Measurements from ENCODE around the gene METTL13.

The METTL13 gene

GRCh38 chr1:171841050-171841910 is 59.8 kb downstream of the METTL13 start, which contains the start of gene DNM3:
Gene DNM3 (plus strand): TSS chr1:171841498. CDS start chr1:171841657, 159 bp downstream.
- H3K4me2 ChIP-seq, result peak within 1 kb of the TSS; percentile 80
- H3K27ac ChIP-seq, result no peak within 1 kb of the TSS

GRCh38 chr1:171841931-171842761 is 60.7 kb downstream of the METTL13 start:
- Histone ChIP-seq H3K4me3 (peak overlapping the region; percentile 66), H3K27ac (no peak overlapping the region), H4K20me1 (no peaks in the 10 kb centered on the region), H3K4me1 (no peaks in the 10 kb centered on the region), H3K27me3 (peaks cover 26% of the 10 kb centered on the region), H3K36me3 (no peaks in the 10 kb centered on the region), H3K4me2 (peak overlapping the region; percentile 80), H3K9ac (no peak overlapping the region; the same call in 1 of the 2 replicates), H3K9me3 (peaks cover 14% of the 10 kb centered on the region)
- TF ChIP-seq Cebpa-rat (IDR thresholded peaks at IDR 0.05), result no peak

More at GRCh38 chr1:171841050-171841910, 59.8 kb downstream of the METTL13 start, which contains the start of gene DNM3:
- no peak within 1 kb of the TSS; the same call in 1 of the 2 replicates for H3K9ac ChIP-seq
- no peaks in the 10 kb centered on the region for H3K36me3 ChIP-seq
- H3K4me1 ChIP-seq, result no peaks in the 10 kb centered on the region
- peak within 1 kb of the TSS; percentile 66 for H3K4me3 ChIP-seq
- H4K20me1 ChIP-seq, result no peaks in the 10 kb centered on the region
- no peak for TF ChIP-seq Cebpa-rat (IDR thresholded peaks at IDR 0.05)
- peaks cover 26% of the 10 kb centered on the region for H3K27me3 ChIP-seq
- peaks cover 14% of the 10 kb centered on the region for H3K9me3 ChIP-seq

DNA sequence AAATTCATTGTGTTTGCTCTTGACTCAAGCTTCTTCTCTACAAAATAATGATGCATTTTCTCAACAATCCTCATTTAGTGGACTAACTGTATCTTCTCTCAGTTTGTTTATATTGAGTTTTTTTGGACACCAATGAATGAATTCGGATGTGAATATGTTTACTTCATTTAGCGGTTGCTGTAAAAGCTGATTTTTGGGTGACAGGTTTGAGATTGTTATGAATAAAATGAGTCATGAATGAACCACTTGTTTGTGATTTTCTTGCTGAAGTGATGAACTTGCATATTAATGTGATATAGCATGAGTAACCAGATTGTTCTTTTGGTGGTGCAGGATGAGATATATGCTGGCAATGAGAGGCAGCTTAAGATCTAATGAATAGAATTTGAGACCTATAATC is 62.9 kb downstream of the METTL13 start:
- Histone ChIP-seq H3K4me1 (no peaks in the 10 kb centered on the region), H3K4me3 (no peak overlapping the region), H4K20me1 (no peaks in the 10 kb centered on the region), H3K27ac (no peak overlapping the region), H3K9ac (no peak overlapping the region), H3K27me3 (peaks cover 26% of the 10 kb centered on the region), H3K4me2 (no peak overlapping the region), H3K36me3 (no peaks in the 10 kb centered on the region), H3K9me3 (peaks cover 14% of the 10 kb centered on the region)
- no peak for TF ChIP-seq Cebpa-rat (IDR thresholded peaks at IDR 0.05)

- no peak for TF ChIP-seq Cebpa-rat (IDR thresholded peaks at IDR 0.05)
- Histone ChIP-seq H3K4me1 (no peaks in the 10 kb centered on the region), H3K27me3 (peaks cover 21% of the 10 kb centered on the region), H3K27ac (no peak overlapping the region), H3K4me3 (no peak overlapping the region), H3K36me3 (no peaks in the 10 kb centered on the region), H3K9me3 (peaks cover 7% of the 10 kb centered on the region), H3K4me2 (no peak overlapping the region), H4K20me1 (no peaks in the 10 kb centered on the region), H3K9ac (no peak overlapping the region)
Measured at GRCh38 chr1:171845998-171846397, 64.5 kb downstream of the METTL13 start.

Measured in BLaER1 (cell line).